Erythroblast (primary cell): ENCODE measurements around the gene RPS6KC1.

Experiments
- GATA1 ChIP-seq: IDR thresholded peaks from 2 replicates; pipeline ENCODE4 v1.6.1; 2011; ENCODE audit warnings: low read depth, mild to moderate bottlenecking, control low read depth, low read length, moderate library complexity
- POLR2A ChIP-seq: IDR thresholded peaks from 2 replicates; pipeline ENCODE4 v1.6.1; 2011; ENCODE audit warnings: mild to moderate bottlenecking, low read length

DNA sequence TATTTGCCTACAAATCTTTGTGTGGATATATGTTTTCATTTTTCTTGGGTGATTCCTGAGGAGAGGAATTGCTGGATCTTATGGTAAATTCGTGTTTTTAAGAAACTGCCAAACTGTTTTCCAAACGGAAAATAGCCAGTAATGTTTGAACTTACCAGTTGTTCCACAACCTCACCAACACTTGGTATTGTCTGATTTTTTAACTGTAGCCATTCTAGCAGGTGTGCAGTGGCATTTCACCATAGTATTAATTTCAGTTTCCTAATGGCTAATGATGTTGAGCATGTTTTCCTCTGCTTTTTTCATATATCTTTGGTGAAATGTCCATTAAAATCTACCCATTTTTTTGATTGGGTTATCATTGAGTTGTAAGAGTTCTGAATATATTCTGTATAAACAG is 56.6 kb downstream of the RPS6KC1 start:
- TF ChIP-seq POLR2A (no peak), GATA1 (no peak)
